ENCODE results near the gene MAPT.

Gene MAPT

GRCh38 chr17:45918241-45918745 is 23.9 kb downstream of the MAPT start:
- TF ChIP-seq EGR1 (IDR thresholded peaks at IDR 0.05) (no peak), ZBTB7A (IDR thresholded peaks at IDR 0.05; ENCODE audit: low read depth) (no peak), TCF12 (IDR thresholded peaks at IDR 0.05; ENCODE audit: low read depth) (no peak), TEAD4 (IDR thresholded peaks at IDR 0.05) (no peak), CEBPB (IDR thresholded peaks at IDR 0.05) (no peak), NFIC (IDR thresholded peaks at IDR 0.05) (no peak), EP300 (IDR thresholded peaks at IDR 0.05; ENCODE audit: borderline replicate concordance) (no peak), FOXM1 (IDR thresholded peaks at IDR 0.05; ENCODE audit: borderline replicate concordance, low read depth) (no peak), CREB1 (IDR thresholded peaks at IDR 0.05; ENCODE audit: low read depth) (no peak), TAF1 (IDR thresholded peaks at IDR 0.05; ENCODE audit: low read depth) (no peak), USF1 (IDR thresholded peaks at IDR 0.05) (no peak), YY1 (IDR thresholded peaks at IDR 0.05; ENCODE audit: low read depth) (no peak), RAD21 (IDR thresholded peaks at IDR 0.05; ENCODE audit: low read depth) (no peak)
- TF ChIP-seq, protein P1, sequence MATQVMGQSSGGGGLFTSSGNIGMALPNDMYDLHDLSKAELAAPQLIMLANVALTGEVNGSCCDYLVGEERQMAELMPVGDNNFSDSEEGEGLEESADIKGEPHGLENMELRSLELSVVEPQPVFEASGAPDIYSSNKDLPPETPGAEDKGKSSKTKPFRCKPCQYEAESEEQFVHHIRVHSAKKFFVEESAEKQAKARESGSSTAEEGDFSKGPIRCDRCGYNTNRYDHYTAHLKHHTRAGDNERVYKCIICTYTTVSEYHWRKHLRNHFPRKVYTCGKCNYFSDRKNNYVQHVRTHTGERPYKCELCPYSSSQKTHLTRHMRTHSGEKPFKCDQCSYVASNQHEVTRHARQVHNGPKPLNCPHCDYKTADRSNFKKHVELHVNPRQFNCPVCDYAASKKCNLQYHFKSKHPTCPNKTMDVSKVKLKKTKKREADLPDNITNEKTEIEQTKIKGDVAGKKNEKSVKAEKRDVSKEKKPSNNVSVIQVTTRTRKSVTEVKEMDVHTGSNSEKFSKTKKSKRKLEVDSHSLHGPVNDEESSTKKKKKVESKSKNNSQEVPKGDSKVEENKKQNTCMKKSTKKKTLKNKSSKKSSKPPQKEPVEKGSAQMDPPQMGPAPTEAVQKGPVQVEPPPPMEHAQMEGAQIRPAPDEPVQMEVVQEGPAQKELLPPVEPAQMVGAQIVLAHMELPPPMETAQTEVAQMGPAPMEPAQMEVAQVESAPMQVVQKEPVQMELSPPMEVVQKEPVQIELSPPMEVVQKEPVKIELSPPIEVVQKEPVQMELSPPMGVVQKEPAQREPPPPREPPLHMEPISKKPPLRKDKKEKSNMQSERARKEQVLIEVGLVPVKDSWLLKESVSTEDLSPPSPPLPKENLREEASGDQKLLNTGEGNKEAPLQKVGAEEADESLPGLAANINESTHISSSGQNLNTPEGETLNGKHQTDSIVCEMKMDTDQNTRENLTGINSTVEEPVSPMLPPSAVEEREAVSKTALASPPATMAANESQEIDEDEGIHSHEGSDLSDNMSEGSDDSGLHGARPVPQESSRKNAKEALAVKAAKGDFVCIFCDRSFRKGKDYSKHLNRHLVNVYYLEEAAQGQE (IDR thresholded peaks at IDR 0.05; ENCODE audit: low read depth): no peak
- TF ChIP-seq, protein P2, sequence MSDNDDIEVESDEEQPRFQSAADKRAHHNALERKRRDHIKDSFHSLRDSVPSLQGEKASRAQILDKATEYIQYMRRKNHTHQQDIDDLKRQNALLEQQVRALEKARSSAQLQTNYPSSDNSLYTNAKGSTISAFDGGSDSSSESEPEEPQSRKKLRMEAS (IDR thresholded peaks at IDR 0.05): no peak

GRCh38 chr17:45919136-45919535 is 24.8 kb downstream of the MAPT start:
- TF ChIP-seq TCF12 (IDR thresholded peaks at IDR 0.05; ENCODE audit: low read depth): no peak
- TF ChIP-seq, protein P2 (IDR thresholded peaks at IDR 0.05): no peak
- TF ChIP-seq EP300 (IDR thresholded peaks at IDR 0.05; ENCODE audit: borderline replicate concordance): no peak
- no peak for TF ChIP-seq EGR1 (IDR thresholded peaks at IDR 0.05)
- TF ChIP-seq NFIC (IDR thresholded peaks at IDR 0.05): no peak
- TF ChIP-seq USF1 (IDR thresholded peaks at IDR 0.05): no peak
- no peak for TF ChIP-seq RAD21 (IDR thresholded peaks at IDR 0.05; ENCODE audit: low read depth)
- no peak for TF ChIP-seq YY1 (IDR thresholded peaks at IDR 0.05; ENCODE audit: low read depth)
- TF ChIP-seq TEAD4 (IDR thresholded peaks at IDR 0.05): no peak
- TF ChIP-seq TAF1 (IDR thresholded peaks at IDR 0.05; ENCODE audit: low read depth): no peak

GRCh38 chr17:45920083-45920482 is 25.7 kb downstream of the MAPT start:
- TF ChIP-seq CEBPB (IDR thresholded peaks at IDR 0.05) (no peak), ZBTB7A (IDR thresholded peaks at IDR 0.05; ENCODE audit: low read depth) (no peak), TEAD4 (IDR thresholded peaks at IDR 0.05) (no peak), EP300 (IDR thresholded peaks at IDR 0.05; ENCODE audit: borderline replicate concordance) (no peak), EGR1 (IDR thresholded peaks at IDR 0.05) (no peak), TCF12 (IDR thresholded peaks at IDR 0.05; ENCODE audit: low read depth) (no peak), TAF1 (IDR thresholded peaks at IDR 0.05; ENCODE audit: low read depth) (no peak), NFIC (IDR thresholded peaks at IDR 0.05) (no peak), YY1 (IDR thresholded peaks at IDR 0.05; ENCODE audit: low read depth) (no peak), CREB1 (IDR thresholded peaks at IDR 0.05; ENCODE audit: low read depth) (no peak), USF1 (IDR thresholded peaks at IDR 0.05) (no peak), FOXM1 (IDR thresholded peaks at IDR 0.05; ENCODE audit: borderline replicate concordance, low read depth) (no peak), RAD21 (IDR thresholded peaks at IDR 0.05; ENCODE audit: low read depth) (no peak)
- TF ChIP-seq, protein P2 (IDR thresholded peaks at IDR 0.05): no peak
- TF ChIP-seq, protein P1 (IDR thresholded peaks at IDR 0.05; ENCODE audit: low read depth): no peak

DNA sequence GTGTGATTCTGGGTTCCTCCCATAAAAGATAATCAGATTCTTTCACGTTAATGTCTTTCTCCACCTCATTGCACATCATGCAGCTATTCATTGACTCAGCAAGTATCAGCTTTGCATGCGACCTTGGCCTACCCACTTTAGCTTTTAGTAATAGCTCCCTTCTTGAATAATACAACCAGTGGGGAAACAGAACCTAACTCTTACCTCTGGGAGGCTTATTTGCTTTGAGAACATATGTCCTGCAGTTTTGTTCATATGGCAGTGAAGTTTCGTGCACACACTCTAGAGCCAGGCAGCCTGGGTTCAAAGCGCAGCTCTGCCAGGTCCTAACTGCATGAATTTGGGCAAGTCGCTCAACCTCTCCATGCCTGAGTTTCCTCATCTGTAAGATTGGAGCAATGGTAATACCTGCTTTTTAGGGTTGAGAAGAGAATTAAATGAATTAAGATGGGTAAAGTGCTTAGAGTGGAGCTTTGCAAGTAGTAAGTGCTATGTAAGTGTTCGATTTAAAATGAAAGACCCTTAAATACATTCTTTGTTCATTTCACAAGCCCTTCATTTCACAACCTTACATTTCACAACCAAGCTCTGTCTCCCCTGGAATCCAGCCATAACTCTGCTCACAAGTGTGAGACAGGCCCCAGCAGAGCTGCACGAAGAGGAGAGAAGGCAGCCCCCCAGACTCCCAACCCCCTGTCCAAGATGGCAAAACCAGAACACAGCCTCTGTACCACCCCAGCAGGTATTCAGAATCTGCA is 29.3 kb downstream of the MAPT start:
- TF ChIP-seq USF1 (IDR thresholded peaks at IDR 0.05): no peak
- no peak for TF ChIP-seq EGR1 (IDR thresholded peaks at IDR 0.05)
- TF ChIP-seq EP300 (IDR thresholded peaks at IDR 0.05; ENCODE audit: borderline replicate concordance): no peak
- TF ChIP-seq, protein P2 (IDR thresholded peaks at IDR 0.05): no peak
- no peak for TF ChIP-seq RAD21 (IDR thresholded peaks at IDR 0.05; ENCODE audit: low read depth)
- no peak for TF ChIP-seq ZBTB7A (IDR thresholded peaks at IDR 0.05; ENCODE audit: low read depth)
- TF ChIP-seq CEBPB (IDR thresholded peaks at IDR 0.05): no peak
- no peak for TF ChIP-seq TCF12 (IDR thresholded peaks at IDR 0.05; ENCODE audit: low read depth)
- TF ChIP-seq, protein P1 (IDR thresholded peaks at IDR 0.05; ENCODE audit: low read depth): no peak
- TF ChIP-seq NFIC (IDR thresholded peaks at IDR 0.05): no peak

Data from Ishikawa (cell line).